ENCODE results near the gene CXCR6. TPM values are rescaled to one million over a fixed set of nuclear protein-coding genes. Genes with fewer than 3 reads are reported as not detected.

Gene CXCR6
- total RNA-seq, 1 experiment from 2014 or later: not detected

GRCh38 chr3:45948881-45949280 is 5.6 kb downstream of the CXCR6 start:
- no peak overlapping the region for H3K27ac Mint-ChIP-seq
- peaks cover 57% of the 10 kb centered on the region for H3K36me3 Mint-ChIP-seq
- H3K27me3 Mint-ChIP-seq (ENCODE audit: low read depth): no peaks in the 10 kb centered on the region
- ATAC-seq (no peak), DNase-seq (ENCODE audit: low spot score) (no peak)
- no peaks in the 10 kb centered on the region for H3K9me3 Mint-ChIP-seq
- POLR2A ChIA-PET: no interaction called here
- CTCF ChIA-PET: interaction anchor here (1.0 kb wide), 1 partner anchor 10 kb away, joined by 5 read pairs; no protein-coding TSS in a partner anchor
- no peak for TF ChIP-seq SP1 (CRISPR knock-in tag; conservative IDR thresholded peaks at IDR 0.05)
- no peak for TF ChIP-seq FOXK1 (CRISPR knock-in tag; IDR thresholded peaks at IDR 0.05)
- no peak for TF ChIP-seq CTCF (IDR thresholded peaks at IDR 0.05)
- TF ChIP-seq NFE2L1 (CRISPR knock-in tag; IDR thresholded peaks at IDR 0.05): no peak
- TF ChIP-seq ATF2 (CRISPR knock-in tag; IDR thresholded peaks at IDR 0.05; ENCODE audit: borderline replicate concordance, low read depth): no peak
- no peak for TF ChIP-seq RELA (CRISPR knock-in tag; IDR thresholded peaks at IDR 0.05; ENCODE audit: borderline replicate concordance)
- TF ChIP-seq E2F1 (CRISPR knock-in tag; IDR thresholded peaks at IDR 0.05): no peak
- TF ChIP-seq ZNF219 (CRISPR knock-in tag; IDR thresholded peaks at IDR 0.05; ENCODE audit: borderline replicate concordance): no peak
- TF ChIP-seq ZNF532 (CRISPR knock-in tag; IDR thresholded peaks at IDR 0.05; ENCODE audit: borderline replicate concordance): no peak
- TF ChIP-seq NR3C1 (CRISPR knock-in tag; conservative IDR thresholded peaks at IDR 0.05; ENCODE audit: low read depth): no peak
- TF ChIP-seq USF2 (CRISPR knock-in tag; IDR thresholded peaks at IDR 0.05): no peak
- TF ChIP-seq RORB (CRISPR knock-in tag; IDR thresholded peaks at IDR 0.05): no peak
- TF ChIP-seq NFYB (CRISPR knock-in tag; conservative IDR thresholded peaks at IDR 0.05; ENCODE audit: low read depth): no peak
- TF ChIP-seq ZBTB21 (CRISPR knock-in tag; IDR thresholded peaks at IDR 0.05; ENCODE audit: borderline replicate concordance): no peak
- H3K4me1 Mint-ChIP-seq: no peaks in the 10 kb centered on the region
- H3K4me3 Mint-ChIP-seq: no peak overlapping the region

GRCh38 chr3:45949432-45949831 is 6.2 kb downstream of the CXCR6 start:
- Mint-ChIP-seq H3K27ac (no peak overlapping the region), H3K36me3 (peaks cover 63% of the 10 kb centered on the region), H3K4me3 (no peak overlapping the region), H3K27me3 (ENCODE audit: low read depth) (no peaks in the 10 kb centered on the region), H3K4me1 (no peaks in the 10 kb centered on the region), H3K9me3 (no peaks in the 10 kb centered on the region)
- CTCF ChIA-PET: no interaction called here
- no peak for ATAC-seq
- POLR2A ChIA-PET: no interaction called here
- DNase-seq (ENCODE audit: low spot score): no peak
- TF ChIP-seq ZNF423 (CRISPR knock-in tag; IDR thresholded peaks at IDR 0.05) (no peak), ZNF138 (CRISPR knock-in tag; conservative IDR thresholded peaks at IDR 0.05) (no peak), ZNF232 (CRISPR knock-in tag; IDR thresholded peaks at IDR 0.05) (no peak), PRRX2 (CRISPR knock-in tag; IDR thresholded peaks at IDR 0.05) (no peak), AFF4 (CRISPR knock-in tag; IDR thresholded peaks at IDR 0.05; ENCODE audit: borderline replicate concordance) (no peak), FOXJ3 (CRISPR knock-in tag; IDR thresholded peaks at IDR 0.05; ENCODE audit: borderline replicate concordance) (no peak), SP1 (CRISPR knock-in tag; conservative IDR thresholded peaks at IDR 0.05) (no peak), NR2C2 (CRISPR knock-in tag; IDR thresholded peaks at IDR 0.05) (no peak)
- TF ChIP-seq, protein P1, sequence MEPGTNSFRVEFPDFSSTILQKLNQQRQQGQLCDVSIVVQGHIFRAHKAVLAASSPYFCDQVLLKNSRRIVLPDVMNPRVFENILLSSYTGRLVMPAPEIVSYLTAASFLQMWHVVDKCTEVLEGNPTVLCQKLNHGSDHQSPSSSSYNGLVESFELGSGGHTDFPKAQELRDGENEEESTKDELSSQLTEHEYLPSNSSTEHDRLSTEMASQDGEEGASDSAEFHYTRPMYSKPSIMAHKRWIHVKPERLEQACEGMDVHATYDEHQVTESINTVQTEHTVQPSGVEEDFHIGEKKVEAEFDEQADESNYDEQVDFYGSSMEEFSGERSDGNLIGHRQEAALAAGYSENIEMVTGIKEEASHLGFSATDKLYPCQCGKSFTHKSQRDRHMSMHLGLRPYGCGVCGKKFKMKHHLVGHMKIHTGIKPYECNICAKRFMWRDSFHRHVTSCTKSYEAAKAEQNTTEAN (CRISPR knock-in tag; IDR thresholded peaks at IDR 0.05): no peak

Measured in WTC11 (cell line).